D721Med (cell line): ENCODE data around the gene KIAA1755.

Experiments
- DNase-seq: peaks from one replicate; pipeline ENCODE4 v3.0.0; 2011; ENCODE audit warnings: low spot score; ENCODE audit not compliant: insufficient read length
- FAIRE-seq: peaks from 2 replicates; lab custom pipeline; 2011; peaks lifted over from hg19 to GRCh38; lab: Jason Lieb, UNC
- CTCF ChIP-seq: IDR thresholded peaks from 2 replicates; pipeline ENCODE4 v1.5.1; 2012; ENCODE audit warnings: mild to moderate bottlenecking, control low read depth; ENCODE audit not compliant: insufficient read depth; ENCODE audit errors: missing control alignments

KIAA1755 gene

GRCh38 chr20:38246357-38247165 is 14.0 kb downstream of the KIAA1755 start:
- FAIRE-seq (no peak), DNase-seq (no peak)
- TF ChIP-seq CTCF = no peak

- TF ChIP-seq CTCF = no peak
- no peak for DNase-seq
- FAIRE-seq = no peak
Measured at GRCh38 chr20:38245753-38246152, 14.8 kb downstream of the KIAA1755 start.

GRCh38 chr20:38243709-38244020 is 16.9 kb downstream of the KIAA1755 start:
- FAIRE-seq (no peak), DNase-seq (no peak)
- TF ChIP-seq CTCF = no peak

GRCh38 chr20:38242848-38243708 is 17.5 kb downstream of the KIAA1755 start:
- no peak for DNase-seq
- peak; percentile 26 for TF ChIP-seq CTCF
- no peak for FAIRE-seq

- DNase-seq (no peak), FAIRE-seq (no peak)
- no peak for TF ChIP-seq CTCF
Measured at GRCh38 chr20:38241201-38241600, 19.3 kb downstream of the KIAA1755 start.

GRCh38 chr20:38239441-38239840 is 21.1 kb downstream of the KIAA1755 start:
- no peak for DNase-seq
- no peak for FAIRE-seq

More at GRCh38 chr20:38239441-38239840, 21.1 kb downstream of the KIAA1755 start:
- TF ChIP-seq CTCF = no peak
